OCI-LY7 (cell line): ENCODE results near the gene SOX9. TPM values are rescaled to one million over a fixed set of nuclear protein-coding genes. Genes with fewer than 3 reads are reported as not detected.

ENCODE experiments used
- BruUV-seq: library from RNA; stranded (reverse); fragments of 400-500 nt; replicated peaks from 2 replicates; lab custom pipeline; 2021; lab: Mats Ljungman, UMichigan
- CTCF ChIA-PET: fragments of 300-600 bp; sonication (Branson Sonifier 250); formaldehyde crosslinking; loops from one replicate; lab custom pipeline; 2022; ENCODE audit warnings: antibody characterized with exemption; ENCODE audit not compliant: unreplicated experiment; lab: Charles Lee
- POLR2A ChIA-PET: fragments of 300-600 bp; sonication (Branson Sonifier 250); formaldehyde crosslinking; loops from one replicate; lab custom pipeline; 2022; ENCODE audit warnings: antibody characterized with exemption; lab: Charles Lee
- DNase-seq: peaks from one replicate; pipeline ENCODE4 v3.0.0-alpha.2; 2015; ENCODE audit warnings: low spot score
- H2AFZ ChIP-seq: fragments of 200-600 bp; sonication (generic), shearing (Covaris generic); 2 replicates; pipeline ENCODE4 v1.6.1; 2014; ENCODE audit warnings: mild to moderate bottlenecking, antibody characterized with exemption, low read length, moderate library complexity
- H3K27ac ChIP-seq: fragments of 200-600 bp; sonication (generic); 2 replicates; pipeline ENCODE4 v1.5.1; 2014; ENCODE audit warnings: mixed run types, low read depth, mild to moderate bottlenecking, moderate library complexity, low read length, inconsistent platforms; ENCODE audit not compliant: poor library complexity, severe bottlenecking
- H3K36me3 ChIP-seq: fragments of 200-600 bp; sonication (generic); 2 replicates; pipeline ENCODE4 v1.6.1; 2014; ENCODE audit warnings: mild to moderate bottlenecking, antibody characterized with exemption, low read length, moderate library complexity, mixed read lengths; ENCODE audit not compliant: insufficient read depth
- H3K4me1 ChIP-seq: fragments of 200-600 bp; sonication (generic); 2 replicates; pipeline ENCODE4 v1.5.1; 2014; ENCODE audit warnings: mild to moderate bottlenecking, low read length; ENCODE audit not compliant: insufficient read depth, poor library complexity, severe bottlenecking
- H3K4me2 ChIP-seq: fragments of 200-600 bp; sonication (generic); 2 replicates; pipeline ENCODE4 v1.6.1; 2014; ENCODE audit warnings: mild to moderate bottlenecking, low read length
- H3K4me3 ChIP-seq: fragments of 200-600 bp; sonication (generic); 2 replicates; pipeline ENCODE4 v1.5.1; 2014; ENCODE audit warnings: mild to moderate bottlenecking, low read depth, low read length; ENCODE audit not compliant: poor library complexity, severe bottlenecking
- H3K79me2 ChIP-seq: fragments of 200-600 bp; sonication (generic); 2 replicates; pipeline ENCODE4 v1.6.1; 2016; ENCODE audit warnings: low read depth, mild to moderate bottlenecking, low read length, moderate library complexity, mixed read lengths; ENCODE audit not compliant: insufficient read depth
- H3K9me2 ChIP-seq: fragments of 200-600 bp; sonication (generic); 2 replicates; pipeline ENCODE4 v1.6.1; 2016; ENCODE audit warnings: mild to moderate bottlenecking, low read length, mixed read lengths; ENCODE audit not compliant: insufficient read depth
- H3K9me3 ChIP-seq: fragments of 200-600 bp; sonication (generic); 2 replicates; pipeline ENCODE4 v1.6.1; 2014; ENCODE audit warnings: mild to moderate bottlenecking, mixed run types, low read length, mixed read lengths
- H4K20me1 ChIP-seq: fragments of 200-600 bp; sonication (generic); 2 replicates; pipeline ENCODE4 v1.6.1; 2014; ENCODE audit warnings: mild to moderate bottlenecking, antibody characterized with exemption, low read length, moderate library complexity, mixed read lengths; ENCODE audit not compliant: insufficient read depth
- CTCF ChIP-seq: fragments of 200-600 bp; sonication (generic); conservative IDR thresholded peaks from 2 replicates; pipeline ENCODE4 v1.5.1; 2014; ENCODE audit warnings: mild to moderate bottlenecking, antibody characterized with exemption, low read length, moderate library complexity, mixed read lengths
- EZH2phosphoT487 ChIP-seq: fragments of 200-600 bp; sonication (generic); IDR thresholded peaks from 2 replicates; pipeline ENCODE4 v1.6.1; 2018; ENCODE audit warnings: low read depth, borderline replicate concordance, mild to moderate bottlenecking, mixed run types, antibody characterized with exemption, low read length, moderate library complexity, mixed read lengths
- intact Hi-C: fragments of 100-400 bp; cut with micrococcal nuclease; formaldehyde crosslinking; loops from one replicate; pipeline ENCODE4 v1.10.0; 2022; ENCODE audit not compliant: unreplicated experiment
- total RNA-seq, 2 experiments: library from RNA; depleted of rRNA in 1 of 2; stranded (reverse); fragments of >200 nt in 1 of 2; shearing (Covaris generic) in 1 of 2; gene quantifications; 2 replicates each; pipeline ENCODE4 v1.2.3, GENCODE V29; 2014 to 2022

Gene SOX9
- total RNA-seq, 2 experiments from 2014 or later: not detected

GRCh38 chr17:72121164-72122009, 567 bp downstream of the SOX9 start:
- H4K20me1 ChIP-seq: no peaks in the 10 kb centered on the region
- CTCF ChIA-PET: no interaction called here
- no peaks in the 10 kb centered on the region for H3K9me2 ChIP-seq
- no TSS peak for BruUV-seq
- H2AFZ ChIP-seq: no peak overlapping the region
- no peak overlapping the region for H3K4me2 ChIP-seq
- TF ChIP-seq EZH2phosphoT487: no peak
- TF ChIP-seq CTCF: no peak
- DNase-seq: no peak
- no peaks in the 10 kb centered on the region for H3K9me3 ChIP-seq
- H3K36me3 ChIP-seq: no peaks in the 10 kb centered on the region
- no peaks in the 10 kb centered on the region for H3K79me2 ChIP-seq
- POLR2A ChIA-PET: interaction anchor here (0.6 kb wide), 1 partner anchor 297 kb away, joined by 4 read pairs; no protein-coding TSS in a partner anchor
- no peaks in the 10 kb centered on the region for H3K4me1 ChIP-seq
- intact Hi-C loops: no loop called here
- H3K27ac ChIP-seq: no peak overlapping the region
- no peak overlapping the region for H3K4me3 ChIP-seq

GRCh38 chr17:72122010-72122764, 1.4 kb downstream of the SOX9 start:
- no peak overlapping the region for H3K4me3 ChIP-seq
- H2AFZ ChIP-seq: no peak overlapping the region
- ChIA-PET CTCF (no interaction called here), POLR2A (no interaction called here)
- H3K4me1 ChIP-seq: no peaks in the 10 kb centered on the region
- H3K9me3 ChIP-seq: no peaks in the 10 kb centered on the region
- BruUV-seq: no TSS peak
- DNase-seq: no peak
- H3K79me2 ChIP-seq: no peaks in the 10 kb centered on the region
- H4K20me1 ChIP-seq: no peaks in the 10 kb centered on the region
- H3K9me2 ChIP-seq: no peaks in the 10 kb centered on the region
- H3K4me2 ChIP-seq: no peak overlapping the region
- intact Hi-C loops: no loop called here
- TF ChIP-seq EZH2phosphoT487 (no peak), CTCF (no peak)
- H3K27ac ChIP-seq: no peak overlapping the region
- H3K36me3 ChIP-seq: no peaks in the 10 kb centered on the region
